ENCODE data around the gene FILIP1L.

GRCh38 chr3:99837715-99838114 lies 276.6 kb downstream of the FILIP1L start:
- TF ChIP-seq CTCF (IDR thresholded peaks at IDR 0.05) (no peak), POLR2A (IDR thresholded peaks at IDR 0.05) (no peak)

Measured in thyroid gland (tissue), 4 donors.